NOMO-1 (cell line): ENCODE data around the gene PSTPIP1.

Source experiments
- DNase-seq, 2 experiments: peaks; one replicate each; lab custom pipeline; 2025; ENCODE audit not compliant: unreplicated experiment in 2 of 2; lab: John Stamatoyannopoulos, UW

PSTPIP1 gene

GRCh38 chr15:76998663-76999285 is 3.8 kb downstream of the PSTPIP1 start:
- no peak for DNase-seq

GRCh38 chr15:76999996-77000395 is 5.1 kb downstream of the PSTPIP1 start:
- DNase-seq, result no peak

- no peak for DNase-seq
Observed at GRCh38 chr15:77001351-77001750, 6.4 kb downstream of the PSTPIP1 start.

- no peak for DNase-seq
Observed at GRCh38 chr15:77001966-77002365, 7.0 kb downstream of the PSTPIP1 start.

GRCh38 chr15:77002436-77002835 is 7.5 kb downstream of the PSTPIP1 start:
- no peak for DNase-seq

GRCh38 chr15:77002954-77003912 is 8.3 kb downstream of the PSTPIP1 start:
- peak; percentile 91 to 93 for DNase-seq

- DNase-seq, result peak; percentile 85
Observed at GRCh38 chr15:77004189-77004588, 9.3 kb downstream of the PSTPIP1 start.

GRCh38 chr15:77009176-77009575 is 14.2 kb downstream of the PSTPIP1 start:
- no peak for DNase-seq

- no peak for DNase-seq
Observed at GRCh38 chr15:77009646-77010311, 14.9 kb downstream of the PSTPIP1 start.

GRCh38 chr15:77010312-77010686 is 15.4 kb downstream of the PSTPIP1 start:
- no peak for DNase-seq

GRCh38 chr15:77010857-77011256 is 15.9 kb downstream of the PSTPIP1 start:
- DNase-seq, result no peak

- DNase-seq, result no peak
Observed at GRCh38 chr15:77012117-77012712, 17.3 kb downstream of the PSTPIP1 start.

- DNase-seq, result no peak
Observed at GRCh38 chr15:77012868-77013267, 17.9 kb downstream of the PSTPIP1 start.

GRCh38 chr15:77013776-77014131 is 18.8 kb downstream of the PSTPIP1 start:
- DNase-seq, result no peak

- DNase-seq, result peak; percentile 91 to 92
Observed at GRCh38 chr15:77014132-77015081, 19.5 kb downstream of the PSTPIP1 start.

- no peak for DNase-seq
Observed at GRCh38 chr15:77015646-77016320, 20.9 kb downstream of the PSTPIP1 start.

- DNase-seq, result no peak
Observed at GRCh38 chr15:77016321-77016695, 21.4 kb downstream of the PSTPIP1 start.

- DNase-seq, result no peak
Observed at GRCh38 chr15:77017091-77017660, 22.2 kb downstream of the PSTPIP1 start.
